Activated naive CD8-positive, alpha-beta T cell treated with anti-CD3 and anti-CD28 coated beads, Interleukin-2, amount 10 ng/mL, durations not matched to agents 7 days and 5 days (primary cell): Measurements from ENCODE around the gene LMBRD1. TPM values are rescaled to one million over a fixed set of nuclear protein-coding genes. Genes with fewer than 3 reads are reported as not detected.

Experiments
- ATAC-seq: fragments of 150-1000 bp; cut with Tn5 transposase; one replicate; pipeline ENCODE4 v1.10.0; 2021; ENCODE audit warnings: low read depth, moderate library complexity
- POLR2A ChIA-PET: fragments of 350-600 bp; sonication (Branson Sonifier 250); formaldehyde crosslinking; loops from one replicate; lab custom pipeline; 2021; ENCODE audit warnings: antibody characterized with exemption; lab: Charles Lee
- DNase-seq: peaks from one replicate; pipeline ENCODE4 v3.0.0; 2021
- H3K27ac Mint-ChIP-seq: one replicate; pipeline ENCODE4 v1.8.0; 2022; ENCODE audit warnings: mild to moderate bottlenecking, mixed read lengths
- H3K27me3 Mint-ChIP-seq: one replicate; pipeline ENCODE4 v1.8.0; 2022; ENCODE audit warnings: mild to moderate bottlenecking, moderate library complexity, mixed read lengths
- H3K36me3 Mint-ChIP-seq: one replicate; pipeline ENCODE4 v1.8.0; 2021; ENCODE audit warnings: mild to moderate bottlenecking, mixed read lengths
- H3K4me1 Mint-ChIP-seq: one replicate; pipeline ENCODE4 v1.8.0; 2021; ENCODE audit warnings: mixed read lengths
- H3K4me3 Mint-ChIP-seq: one replicate; pipeline ENCODE4 v1.8.0; 2022; ENCODE audit warnings: mild to moderate bottlenecking, moderate library complexity, mixed read lengths
- H3K9me3 Mint-ChIP-seq: one replicate; pipeline ENCODE4 v1.8.0; 2021; ENCODE audit warnings: mixed read lengths
- total RNA-seq, 2 experiments: library from RNA; stranded (reverse); gene quantifications; one replicate each; pipeline ENCODE4 v1.2.3, GENCODE V29; 2021

Gene LMBRD1
- total RNA-seq, 2 experiments from 2014 or later: 27.7 to 30.5 TPM

GRCh38 chr6:69631552-69632346 is 165.1 kb downstream of the LMBRD1 start:
- Mint-ChIP-seq H3K4me3 (peak overlapping the region; percentile 8), H3K36me3 (no peaks in the 10 kb centered on the region), H3K4me1 (peaks cover 9% of the 10 kb centered on the region), H3K27ac (no peak overlapping the region), H3K27me3 (peaks cover 24% of the 10 kb centered on the region), H3K9me3 (peaks cover 2% of the 10 kb centered on the region)
- POLR2A ChIA-PET: no interaction called here
- DNase-seq (peak; percentile 28), ATAC-seq (peak; percentile 86)

GRCh38 chr6:69630767-69631166 is 166.0 kb downstream of the LMBRD1 start:
- H3K27ac Mint-ChIP-seq: no peak overlapping the region
- ATAC-seq: no peak

DNA sequence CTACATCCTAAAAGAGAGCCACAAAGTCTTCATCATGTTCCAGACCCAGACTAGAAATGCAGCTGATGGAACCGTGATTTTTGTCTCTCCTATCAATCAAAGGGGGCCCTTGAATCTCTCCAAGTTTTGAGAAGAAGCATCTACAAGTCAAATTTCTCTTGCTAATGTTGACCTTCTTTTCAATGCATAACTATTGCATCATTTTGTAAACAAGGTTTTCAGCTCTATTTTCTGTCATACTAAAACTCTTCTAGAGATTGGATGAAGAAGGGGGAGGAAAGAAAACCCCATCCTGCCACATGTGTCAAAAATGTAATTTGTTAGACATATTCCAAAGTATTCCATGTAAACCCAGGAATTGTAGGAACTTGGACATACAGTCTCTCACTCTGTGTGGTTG is 169.2 kb downstream of the LMBRD1 start:
- Mint-ChIP-seq H3K4me1 (peaks cover 9% of the 10 kb centered on the region), H3K36me3 (no peaks in the 10 kb centered on the region), H3K27ac (no peak overlapping the region), H3K9me3 (peaks cover 2% of the 10 kb centered on the region), H3K4me3 (no peak overlapping the region), H3K27me3 (peaks cover 18% of the 10 kb centered on the region)
- ATAC-seq (no peak), DNase-seq (no peak)
- POLR2A ChIA-PET: no interaction called here

More at GRCh38 chr6:69630767-69631166, 166.0 kb downstream of the LMBRD1 start:
- Mint-ChIP-seq H3K4me1 (peaks cover 9% of the 10 kb centered on the region), H3K4me3 (no peak overlapping the region), H3K36me3 (no peaks in the 10 kb centered on the region), H3K27me3 (peaks cover 23% of the 10 kb centered on the region), H3K9me3 (peaks cover 2% of the 10 kb centered on the region)
- DNase-seq: no peak
- POLR2A ChIA-PET: no interaction called here

DNA sequence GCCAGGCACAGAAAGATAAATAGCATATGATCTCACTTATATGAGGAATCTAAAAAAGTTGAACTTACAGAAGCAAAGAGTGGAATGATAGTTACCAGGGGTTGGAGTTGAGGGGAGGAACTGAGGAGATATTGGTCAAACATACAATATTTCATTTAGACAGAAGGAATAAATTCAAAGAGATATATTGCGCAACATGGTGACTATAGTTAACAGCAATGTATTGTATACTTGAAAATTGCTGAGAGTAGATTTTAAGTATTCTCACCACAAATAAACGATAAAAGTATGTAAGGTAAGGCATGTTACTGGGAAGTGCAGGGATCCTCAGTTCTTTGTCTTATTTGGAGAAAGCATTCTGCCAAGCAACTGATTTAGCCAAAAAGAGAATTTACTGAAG is 171.9 kb downstream of the LMBRD1 start:
- H3K27me3 Mint-ChIP-seq: peaks cover 30% of the 10 kb centered on the region
- POLR2A ChIA-PET: no interaction called here
- DNase-seq: no peak
- ATAC-seq: no peak
- no peaks in the 10 kb centered on the region for H3K36me3 Mint-ChIP-seq
- no peak overlapping the region for H3K4me3 Mint-ChIP-seq
- peaks cover 2% of the 10 kb centered on the region for H3K9me3 Mint-ChIP-seq
- no peak overlapping the region for H3K27ac Mint-ChIP-seq
- no peaks in the 10 kb centered on the region for H3K4me1 Mint-ChIP-seq

Other genes with a start within 250 kb of the LMBRD1 start
- gene COL19A1, start 69.5 kb upstream of the LMBRD1 start, total RNA-seq: under 1 TPM; 0.06 TPM